Neural cell (in vitro differentiated cells): Measurements from ENCODE around the gene P2RX4. TPM values are rescaled to one million over a fixed set of nuclear protein-coding genes. Genes with fewer than 3 reads are reported as not detected.

ENCODE experiments used
- H2AFZ ChIP-seq: fragments of 200-600, 300-800 bp; sonication (generic), shearing (Covaris generic); 2 replicates; pipeline ENCODE4 v1.6.0; 2014; ENCODE audit warnings: low read depth, mild to moderate bottlenecking, antibody characterized with exemption, low read length, moderate library complexity
- H3F3A ChIP-seq: fragments of 200-600 bp; shearing (Covaris generic); 2 replicates; pipeline ENCODE4 v1.6.1; 2016; ENCODE audit warnings: mild to moderate bottlenecking, moderate library complexity, mixed read lengths, antibody characterized with exemption, low read length; ENCODE audit not compliant: insufficient read depth, poor library complexity, severe bottlenecking
- H3K27ac ChIP-seq: fragments of 200-600, 300-800 bp; sonication (generic), shearing (Covaris generic); 2 replicates; pipeline ENCODE4 v1.5.1; 2014; ENCODE audit warnings: mild to moderate bottlenecking, low read length, moderate library complexity
- H3K27me3 ChIP-seq: fragments of 300-800, 200-600 bp; sonication (generic), shearing (Covaris generic); 2 replicates; pipeline ENCODE4 v1.6.0; 2014; ENCODE audit warnings: mild to moderate bottlenecking, low read depth, low read length, moderate library complexity; ENCODE audit not compliant: insufficient read depth
- H3K36me3 ChIP-seq: fragments of 300-800, 200-600 bp; sonication (generic), shearing (Covaris generic); 2 replicates; pipeline ENCODE4 v1.5.1; 2014; ENCODE audit warnings: mild to moderate bottlenecking, antibody characterized with exemption, low read length, moderate library complexity; ENCODE audit not compliant: insufficient read depth
- H3K4me2 ChIP-seq: fragments of 300-800, 200-600 bp; sonication (generic), shearing (Covaris generic); 2 replicates; pipeline ENCODE4 v1.6.0; 2014; ENCODE audit warnings: mild to moderate bottlenecking, low read length
- H3K4me3 ChIP-seq: fragments of 300-800, 200-600 bp; sonication (generic), shearing (Covaris generic); 2 replicates; pipeline ENCODE4 v1.5.1; 2014; ENCODE audit warnings: mild to moderate bottlenecking, low read length, moderate library complexity
- H3K79me2 ChIP-seq: fragments of 200-600 bp; shearing (Covaris generic); replicated peaks from 2 replicates; pipeline ENCODE4 v1.6.0; 2014; ENCODE audit warnings: mild to moderate bottlenecking, low read length, moderate library complexity; ENCODE audit not compliant: insufficient read depth
- H3K9ac ChIP-seq: fragments of 300-800, 200-600 bp; sonication (generic), shearing (Covaris generic); 2 replicates; pipeline ENCODE4 v1.6.1; 2016; ENCODE audit warnings: mild to moderate bottlenecking, low read length, mixed read lengths
- H3K9me2 ChIP-seq: fragments of 200-600 bp; shearing (Covaris generic); 2 replicates; pipeline ENCODE4 v1.6.1; 2016; ENCODE audit warnings: mild to moderate bottlenecking, low read length, mixed read lengths; ENCODE audit not compliant: insufficient read depth
- H3K9me3 ChIP-seq: fragments of 200-600, 300-800 bp; sonication (generic), shearing (Covaris generic); 2 replicates; pipeline ENCODE4 v1.6.1; 2016; ENCODE audit warnings: mild to moderate bottlenecking, mixed run types, low read length, moderate library complexity, mixed read lengths
- H4K20me1 ChIP-seq: fragments of 200-600 bp; shearing (Covaris generic); 2 replicates; pipeline ENCODE4 v1.6.1; 2016; ENCODE audit warnings: mild to moderate bottlenecking, mixed run types; ENCODE audit not compliant: insufficient read depth
- CTCF ChIP-seq: fragments of 450-650 bp; IDR thresholded peaks from 2 replicates; pipeline ENCODE4 v1.5.1; 2014; ENCODE audit warnings: antibody characterized with exemption, mild to moderate bottlenecking, moderate library complexity; ENCODE audit not compliant: poor library complexity, severe bottlenecking
- EP300 ChIP-seq: fragments of 450-650 bp; conservative IDR thresholded peaks from 2 replicates; pipeline ENCODE4 v1.6.1; 2014; ENCODE audit warnings: antibody characterized with exemption, mild to moderate bottlenecking, moderate library complexity; ENCODE audit not compliant: poor library complexity, severe bottlenecking
- EZH2 ChIP-seq: fragments of 200-600, 300-800 bp; shearing (Covaris generic), sonication (generic); IDR thresholded peaks from 2 replicates; pipeline ENCODE4 v1.6.1; 2014; ENCODE audit warnings: antibody characterized with exemption, low read length, borderline replicate concordance, mild to moderate bottlenecking; ENCODE audit not compliant: insufficient read depth, poor library complexity, severe bottlenecking
- MXI1 ChIP-seq: fragments of 450-650 bp; conservative IDR thresholded peaks from 2 replicates; pipeline ENCODE4 v1.6.1; 2014; ENCODE audit warnings: antibody characterized with exemption, mild to moderate bottlenecking; ENCODE audit not compliant: poor library complexity, severe bottlenecking
- POLR2AphosphoS5 ChIP-seq: IDR thresholded peaks from 2 replicates; pipeline ENCODE4 v1.6.1; 2012
- RAD21 ChIP-seq: fragments of 450-650 bp; conservative IDR thresholded peaks from 2 replicates; pipeline ENCODE4 v1.6.1; 2014; ENCODE audit warnings: antibody characterized with exemption, mild to moderate bottlenecking, moderate library complexity
- REST ChIP-seq: IDR thresholded peaks from 2 replicates; pipeline ENCODE4 v1.6.1; 2012; ENCODE audit warnings: borderline replicate concordance
- SMC3 ChIP-seq: fragments of 450-650 bp; conservative IDR thresholded peaks from 2 replicates; pipeline ENCODE4 v1.6.1; 2014; ENCODE audit warnings: antibody characterized with exemption, mild to moderate bottlenecking, moderate library complexity; ENCODE audit not compliant: poor library complexity
- TAF1 ChIP-seq: IDR thresholded peaks from 2 replicates; pipeline ENCODE4 v1.6.1; 2012; ENCODE audit warnings: low read depth
- polyA plus RNA-seq: library from polyadenylated mRNA; depleted of rRNA; stranded (reverse); fragments of >200 nt; gene quantifications from 2 replicates; pipeline ENCODE4 v1.2.3, GENCODE V29; 2014

The P2RX4 gene
- polyA plus RNA-seq, 1 donor from 2014 or later, result 5.8 TPM

GRCh38 chr12:121166356-121166755, 43.6 kb upstream of the P2RX4 start:
- no peaks in the 10 kb centered on the region for H3F3A ChIP-seq
- TF ChIP-seq EP300 (no peak), MXI1 (no peak)
- no peak overlapping the region for H3K27ac ChIP-seq
- H3K9ac ChIP-seq, result no peak overlapping the region
- no peak overlapping the region for H3K4me2 ChIP-seq
- H3K27me3 ChIP-seq, result no peaks in the 10 kb centered on the region
- no peaks in the 10 kb centered on the region for H3K9me2 ChIP-seq
- no peaks in the 10 kb centered on the region for H3K9me3 ChIP-seq
- H3K4me3 ChIP-seq, result no peak overlapping the region
- no peaks in the 10 kb centered on the region for H4K20me1 ChIP-seq
- no peaks in the 10 kb centered on the region for H3K36me3 ChIP-seq
- no peak overlapping the region for H2AFZ ChIP-seq
- no peaks in the 10 kb centered on the region for H3K79me2 ChIP-seq

GRCh38 chr12:121167232-121167820, 42.6 kb upstream of the P2RX4 start:
- Histone ChIP-seq H4K20me1 (no peaks in the 10 kb centered on the region), H3F3A (no peaks in the 10 kb centered on the region), H3K9ac (no peak overlapping the region), H2AFZ (no peak overlapping the region), H3K27me3 (no peaks in the 10 kb centered on the region), H3K79me2 (no peaks in the 10 kb centered on the region), H3K36me3 (no peaks in the 10 kb centered on the region), H3K27ac (no peak overlapping the region), H3K4me2 (no peak overlapping the region), H3K9me2 (no peaks in the 10 kb centered on the region), H3K9me3 (no peaks in the 10 kb centered on the region), H3K4me3 (no peak overlapping the region)
- TF ChIP-seq SMC3 (no peak), POLR2AphosphoS5 (no peak), MXI1 (no peak), EP300 (no peak), CTCF (no peak), REST (no peak), EZH2 (no peak), RAD21 (no peak), TAF1 (no peak)
